ENCODE results near the gene TCP11L2. TPM values are rescaled to one million over a fixed set of nuclear protein-coding genes. Genes with fewer than 3 reads are reported as not detected.

The TCP11L2 gene
- total and polyA plus RNA-seq, 4 donors: 2.5 to 98.1 (median 5.9) TPM

- TF ChIP-seq FOXA2 (IDR thresholded peaks at IDR 0.05) (no peak), ZBTB33 (IDR thresholded peaks at IDR 0.05) (no peak), RXRA (IDR thresholded peaks at IDR 0.05) (no peak), CTCF (IDR thresholded peaks at IDR 0.05; ENCODE audit: low read depth, low read length, missing input control) (no peak), RAD21 (IDR thresholded peaks at IDR 0.05) (no peak), SP1 (IDR thresholded peaks at IDR 0.05) (no peak), ATF3 (IDR thresholded peaks at IDR 0.05) (no peak), TAF1 (conservative IDR thresholded peaks at IDR 0.05) (no peak), FOXA1 (IDR thresholded peaks at IDR 0.05) (no peak), HNF4A (conservative IDR thresholded peaks at IDR 0.05) (no peak), HNF4G (IDR thresholded peaks at IDR 0.05) (no peak), NR2F2 (IDR thresholded peaks at IDR 0.05) (no peak), JUND (IDR thresholded peaks at IDR 0.05) (no peak), EGR1 (IDR thresholded peaks at IDR 0.05; ENCODE audit: low read depth in 2 of 2) (no peak), REST (IDR thresholded peaks at IDR 0.05) (no peak), MAX (IDR thresholded peaks at IDR 0.05) (no peak), YY1 (IDR thresholded peaks at IDR 0.05) (no peak), GABPA (IDR thresholded peaks at IDR 0.05 in 1 of 2, conservative IDR thresholded peaks at IDR 0.05 in 1 of 2) (no peak)
- H3K27me3 ChIP-seq (ENCODE audit: control insufficient read depth in 4 of 4, insufficient read depth in 4 of 4, low read length in 3 of 4): no peaks in the 10 kb centered on the region
- H3K4me1 ChIP-seq (ENCODE audit: control insufficient read depth in 4 of 4, insufficient read depth in 4 of 4, low read length in 3 of 4): peaks cover 2 to 10% (median 5%) of the 10 kb centered on the region in 4 donors
- no peaks in the 10 kb centered on the region for H3K9me3 ChIP-seq (ENCODE audit: control insufficient read depth in 4 of 4, low read length in 3 of 4)
- H3K4me3 ChIP-seq (ENCODE audit: low read depth in 1 of 3, low read length in 3 of 3): no peak overlapping the region
- H3K9ac ChIP-seq (ENCODE audit: low read depth in 1 of 2, low read length in 2 of 2): no peak overlapping the region
- no peak for DNase-seq (ENCODE audit: low spot score)
- no peaks in the 10 kb centered on the region for H3K36me3 ChIP-seq (ENCODE audit: control insufficient read depth in 4 of 4, insufficient read depth in 3 of 4, low read depth in 1 of 4, low read length in 3 of 4)
- no peak overlapping the region for H3K27ac ChIP-seq (ENCODE audit: low read depth in 1 of 2, low read length in 2 of 2)
- 75% methylated on average over 1 of the region's 1 CpG for WGBS
These were observed 1.8 kb upstream of the TCP11L2 start for GRCh38 chr12:106300761-106301160.

All from liver (tissue), 9 donors.